ENCODE results near the gene PARD3B. TPM values are rescaled to one million over a fixed set of nuclear protein-coding genes. Genes with fewer than 3 reads are reported as not detected.

The PARD3B gene
- total RNA-seq, 2 donors from 2014 or later, result 15.0 to 17.8 TPM

GRCh38 chr2:204738721-204739120 lies 193.4 kb downstream of the PARD3B start:
- no peak for DNase-seq
- TF ChIP-seq CTCF (IDR thresholded peaks at IDR 0.05), result no peak
- TF ChIP-seq POLR2A (IDR thresholded peaks at IDR 0.05), result no peak
- H3K27ac ChIP-seq, result no peak overlapping the region
- peaks cover 0 to 6% (median 0%) of the 10 kb centered on the region in 3 donors for H3K9me3 ChIP-seq
- intact Hi-C loops (cut with DNase I), result no loop called here
- ATAC-seq, result no peak
- H3K36me3 ChIP-seq (replicated peaks in 1 of 2; ENCODE audit: insufficient read depth in 1 of 2, low read depth in 2 of 2), result no peaks in the 10 kb centered on the region
- H3K27me3 ChIP-seq, result no peaks in the 10 kb centered on the region
- WGBS, 2 donors, result 88 to 100% methylated on average over 1 of the region's 1 CpG
- H3K4me3 ChIP-seq, result no peak overlapping the region
- H3K4me1 ChIP-seq, result no peaks in the 10 kb centered on the region

- no peak overlapping the region for H3K27ac ChIP-seq
These were observed 198.2 kb downstream of the PARD3B start for GRCh38 chr2:204743393-204743960.

GRCh38 chr2:204744506-204744905 lies 199.2 kb downstream of the PARD3B start:
- ATAC-seq, result no peak
- intact Hi-C loops (cut with DNase I), result no loop called here
- 75 to 84% methylated on average over 2 of the region's 2 CpGs for WGBS, 2 donors
- TF ChIP-seq POLR2A (IDR thresholded peaks at IDR 0.05) (no peak), CTCF (IDR thresholded peaks at IDR 0.05) (no peak)
- peaks cover 0 to 6% (median 0%) of the 10 kb centered on the region in 3 donors for H3K9me3 ChIP-seq
- no peak overlapping the region for H3K4me3 ChIP-seq
- DNase-seq, result no peak
- no peaks in the 10 kb centered on the region for H3K36me3 ChIP-seq (replicated peaks in 1 of 2; ENCODE audit: insufficient read depth in 1 of 2, low read depth in 2 of 2)
- H3K27ac ChIP-seq, result no peak overlapping the region
- H3K4me1 ChIP-seq, result no peaks in the 10 kb centered on the region
- no peaks in the 10 kb centered on the region for H3K27me3 ChIP-seq

More at GRCh38 chr2:204743393-204743960, 198.2 kb downstream of the PARD3B start:
- TF ChIP-seq POLR2A (IDR thresholded peaks at IDR 0.05), result no peak
- TF ChIP-seq CTCF (IDR thresholded peaks at IDR 0.05), result no peak
- Histone ChIP-seq H3K9me3 (peaks cover 0 to 6% (median 0%) of the 10 kb centered on the region in 3 donors), H3K4me3 (no peak overlapping the region), H3K36me3 (replicated peaks in 1 of 2; ENCODE audit: insufficient read depth in 1 of 2, low read depth in 2 of 2) (no peaks in the 10 kb centered on the region), H3K4me1 (no peaks in the 10 kb centered on the region), H3K27me3 (no peaks in the 10 kb centered on the region)
- intact Hi-C loops (cut with DNase I), result no loop called here
- DNase-seq (no peak), ATAC-seq (no peak)
- WGBS, 2 donors, result 74 to 91% methylated on average over 2 of the region's 2 CpGs

- TF ChIP-seq CTCF (IDR thresholded peaks at IDR 0.05) (no peak), POLR2A (IDR thresholded peaks at IDR 0.05) (no peak)
- no peak overlapping the region for H3K4me3 ChIP-seq
- no peaks in the 10 kb centered on the region for H3K36me3 ChIP-seq (replicated peaks in 1 of 2; ENCODE audit: insufficient read depth in 1 of 2, low read depth in 2 of 2)
- DNase-seq (no peak), ATAC-seq (no peak)
- 66 to 72% methylated on average over 2 of the region's 2 CpGs for WGBS, 2 donors
- no peaks in the 10 kb centered on the region for H3K4me1 ChIP-seq
- H3K9me3 ChIP-seq, result no peaks in the 10 kb centered on the region
- no peak overlapping the region for H3K27ac ChIP-seq
- no peaks in the 10 kb centered on the region for H3K27me3 ChIP-seq
- intact Hi-C loops (cut with DNase I), result no loop called here
These were observed 203.0 kb downstream of the PARD3B start for GRCh38 chr2:204748286-204748685.

- no peaks in the 10 kb centered on the region for H3K4me1 ChIP-seq
- H3K36me3 ChIP-seq (replicated peaks in 1 of 2; ENCODE audit: insufficient read depth in 1 of 2, low read depth in 2 of 2), result no peaks in the 10 kb centered on the region
- no peak overlapping the region for H3K4me3 ChIP-seq
- H3K27ac ChIP-seq, result no peak overlapping the region
- no peak for TF ChIP-seq POLR2A (IDR thresholded peaks at IDR 0.05)
- no peak for TF ChIP-seq CTCF (IDR thresholded peaks at IDR 0.05)
- 91 to 96% methylated on average over 3 of the region's 3 CpGs for WGBS, 2 donors
- intact Hi-C loops (cut with DNase I), result no loop called here
- no peaks in the 10 kb centered on the region for H3K27me3 ChIP-seq
- DNase-seq, result no peak
- H3K9me3 ChIP-seq, result no peaks in the 10 kb centered on the region
- ATAC-seq, result no peak
These were observed 204.0 kb downstream of the PARD3B start for GRCh38 chr2:204749319-204749718.
